GM10266 (cell line): ENCODE results near the gene PLCH1.

Experiments used
- DNase-seq: peaks from one replicate; pipeline ENCODE4 v3.0.0; 2012; ENCODE audit errors: extremely low spot score
- TF ChIP-seq, protein P1 (sequence below): IDR thresholded peaks from 2 replicates; pipeline ENCODE4 v1.5.1; 2012; ENCODE audit warnings: mild to moderate bottlenecking, low read depth; ENCODE audit not compliant: control insufficient read depth, insufficient read depth; ENCODE audit errors: missing control alignments

Gene PLCH1

DNA sequence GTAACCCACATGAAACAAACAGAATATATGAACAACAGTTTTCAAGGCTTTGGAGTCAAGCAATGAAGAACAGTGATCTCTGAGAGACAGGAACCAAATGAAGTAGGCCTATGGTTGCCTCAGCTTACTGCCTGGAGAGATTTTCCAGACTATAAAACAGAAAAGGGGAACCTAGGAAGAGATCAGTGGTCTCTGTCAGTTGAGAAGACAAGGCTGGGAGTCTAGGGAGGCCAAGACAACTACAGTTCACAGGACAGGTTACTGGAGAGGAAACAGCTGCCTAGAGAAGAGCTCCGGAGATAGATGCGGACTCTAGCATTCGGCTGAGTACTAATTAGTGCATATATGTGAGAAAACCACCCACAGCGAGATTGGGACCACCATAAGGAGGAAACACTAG, 87.7 kb downstream of the PLCH1 start:
- TF ChIP-seq, protein P1, sequence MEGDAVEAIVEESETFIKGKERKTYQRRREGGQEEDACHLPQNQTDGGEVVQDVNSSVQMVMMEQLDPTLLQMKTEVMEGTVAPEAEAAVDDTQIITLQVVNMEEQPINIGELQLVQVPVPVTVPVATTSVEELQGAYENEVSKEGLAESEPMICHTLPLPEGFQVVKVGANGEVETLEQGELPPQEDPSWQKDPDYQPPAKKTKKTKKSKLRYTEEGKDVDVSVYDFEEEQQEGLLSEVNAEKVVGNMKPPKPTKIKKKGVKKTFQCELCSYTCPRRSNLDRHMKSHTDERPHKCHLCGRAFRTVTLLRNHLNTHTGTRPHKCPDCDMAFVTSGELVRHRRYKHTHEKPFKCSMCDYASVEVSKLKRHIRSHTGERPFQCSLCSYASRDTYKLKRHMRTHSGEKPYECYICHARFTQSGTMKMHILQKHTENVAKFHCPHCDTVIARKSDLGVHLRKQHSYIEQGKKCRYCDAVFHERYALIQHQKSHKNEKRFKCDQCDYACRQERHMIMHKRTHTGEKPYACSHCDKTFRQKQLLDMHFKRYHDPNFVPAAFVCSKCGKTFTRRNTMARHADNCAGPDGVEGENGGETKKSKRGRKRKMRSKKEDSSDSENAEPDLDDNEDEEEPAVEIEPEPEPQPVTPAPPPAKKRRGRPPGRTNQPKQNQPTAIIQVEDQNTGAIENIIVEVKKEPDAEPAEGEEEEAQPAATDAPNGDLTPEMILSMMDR, result no peak
- no peak for DNase-seq

DNA sequence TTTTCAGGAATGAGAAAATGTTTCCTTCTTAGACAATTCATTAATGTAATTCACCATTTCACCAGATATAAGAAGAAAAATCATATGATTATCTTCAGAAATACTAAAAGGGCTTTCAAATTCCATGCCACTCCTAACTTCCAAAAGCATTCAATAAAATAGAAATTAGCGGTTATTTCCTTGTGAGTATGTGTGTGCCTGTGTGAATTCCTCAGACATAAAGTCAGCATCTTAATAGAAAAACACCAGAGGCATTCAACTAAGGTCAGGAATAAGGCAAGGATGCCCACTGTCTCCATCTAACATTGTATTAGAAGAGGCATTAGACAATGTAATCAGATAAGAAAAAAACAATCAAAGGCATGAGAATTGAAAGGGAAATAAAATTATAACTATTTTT, 88.4 kb downstream of the PLCH1 start:
- TF ChIP-seq, protein P1, result no peak
- no peak for DNase-seq

DNA sequence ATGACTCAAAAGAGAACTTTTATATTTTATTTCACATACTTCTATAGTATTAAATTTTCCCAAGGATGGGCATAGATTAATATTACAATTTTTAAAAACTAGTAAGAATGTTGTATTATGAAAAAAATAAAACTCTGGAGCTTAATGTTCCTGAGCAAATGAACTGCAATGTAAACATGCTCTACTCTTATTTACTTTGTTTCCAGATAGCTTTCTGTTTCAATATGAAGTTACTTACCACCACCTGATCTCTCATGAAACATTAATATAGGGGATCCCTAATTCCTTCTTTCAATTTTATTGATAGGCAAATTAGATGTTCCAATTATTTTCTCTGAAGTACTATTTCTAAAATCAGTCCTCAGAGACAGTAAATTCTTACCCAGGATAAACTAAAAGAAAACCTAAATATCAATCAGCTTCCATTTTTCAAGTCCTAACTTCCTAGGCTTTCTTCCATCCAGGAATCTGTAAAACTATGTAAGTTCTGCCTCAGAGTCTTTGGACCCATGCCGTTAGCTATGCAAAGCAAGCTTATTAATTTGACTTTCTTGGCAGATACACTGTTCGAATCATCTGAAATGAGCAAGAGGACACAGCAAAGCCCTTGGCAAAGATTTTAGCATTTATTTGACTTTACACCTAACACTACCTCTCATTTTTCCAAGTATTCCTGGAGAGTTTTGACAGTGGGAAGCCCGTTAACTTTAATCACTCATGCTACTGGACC, 93.2 kb downstream of the PLCH1 start:
- TF ChIP-seq, protein P1, result no peak
- DNase-seq, result no peak

DNA sequence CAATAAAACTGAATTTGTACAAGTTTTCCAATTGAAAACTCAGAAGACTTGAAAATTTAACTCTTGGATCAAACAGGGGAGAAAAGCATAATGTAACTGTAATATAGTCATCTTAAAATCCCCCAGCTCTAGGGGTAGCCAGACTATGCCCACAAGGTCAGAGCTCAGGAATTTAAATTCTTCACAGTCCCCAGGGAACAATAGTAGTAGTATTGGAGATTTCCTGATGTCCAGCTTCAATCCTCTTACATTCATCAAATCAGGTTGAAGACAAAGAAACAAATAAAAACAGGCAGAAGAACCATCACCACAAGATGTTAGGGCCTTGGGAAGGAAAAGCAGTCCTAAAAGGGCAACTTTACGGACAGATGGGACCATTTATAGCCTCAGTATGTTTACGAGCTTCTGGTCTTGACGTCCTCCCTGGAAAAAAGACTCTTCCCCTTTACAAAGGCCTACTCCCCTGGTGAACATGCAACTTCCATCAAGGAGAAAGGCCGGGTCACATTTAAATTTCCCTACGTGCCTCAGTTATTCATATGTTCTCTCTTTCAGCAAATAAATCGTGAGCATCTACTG, 96.8 kb downstream of the PLCH1 start:
- TF ChIP-seq, protein P1, result no peak
- no peak for DNase-seq

DNA sequence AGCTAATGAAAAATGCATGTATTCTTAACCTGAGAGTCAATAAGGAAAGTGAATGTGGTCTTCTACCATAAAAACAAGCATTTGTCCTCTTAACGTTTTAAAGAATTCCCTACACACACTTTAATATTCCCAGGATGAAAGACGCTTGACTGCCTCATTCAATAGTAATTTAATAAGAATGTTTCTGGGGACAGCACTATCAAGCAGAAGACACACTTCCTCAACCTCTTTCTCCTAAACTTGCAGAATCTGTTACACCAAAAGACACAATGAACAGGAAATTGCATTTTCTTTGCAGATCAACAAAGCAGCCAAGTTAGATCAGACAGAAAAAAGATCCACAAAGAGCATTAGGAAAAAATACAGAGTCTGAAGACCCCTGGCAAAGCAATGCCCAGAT, 97.7 kb downstream of the PLCH1 start:
- TF ChIP-seq, protein P1, result no peak
- DNase-seq, result no peak

DNA sequence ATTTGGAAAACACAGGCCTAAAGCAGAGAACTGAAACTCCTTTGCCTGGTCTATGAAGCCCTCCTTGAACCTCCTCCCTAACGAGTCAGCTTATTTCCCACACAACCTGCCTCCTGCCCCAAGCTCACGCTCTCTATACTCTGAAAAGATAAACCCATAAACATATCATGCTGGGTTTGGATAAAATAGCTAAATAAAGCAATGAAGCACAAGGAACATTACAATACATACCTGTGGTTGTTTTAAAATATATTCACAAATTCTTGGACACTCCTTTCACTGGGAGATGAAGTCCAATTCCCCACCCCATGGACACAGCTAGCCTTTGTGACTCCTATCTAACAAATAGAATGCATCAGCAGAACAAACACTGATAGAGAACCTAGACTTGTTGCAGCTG, 98.2 kb downstream of the PLCH1 start:
- DNase-seq, result no peak
- TF ChIP-seq, protein P1, result no peak

DNA sequence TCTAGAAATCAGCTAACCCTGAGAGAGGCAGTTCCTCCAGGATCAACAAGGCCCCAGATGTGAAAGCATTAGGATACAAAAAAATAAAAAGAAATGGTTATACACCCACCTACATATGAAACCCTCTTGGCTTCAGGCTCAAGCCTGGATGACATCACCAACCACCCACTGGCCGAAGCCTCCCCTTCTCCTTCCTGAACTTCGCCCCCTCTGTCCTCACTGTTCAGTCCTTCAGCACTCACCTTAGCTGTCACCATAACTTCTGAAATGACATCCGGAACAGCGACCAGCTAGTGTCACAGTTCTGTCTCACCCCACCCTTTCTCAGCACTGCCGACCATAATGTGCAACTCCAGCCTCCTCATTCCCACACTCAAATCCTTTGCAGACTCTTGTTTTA, 98.7 kb downstream of the PLCH1 start:
- TF ChIP-seq, protein P1, result no peak
- no peak for DNase-seq
